GM12878 (cell line): ENCODE data around the gene LCLAT1. TPM values are rescaled to one million over a fixed set of nuclear protein-coding genes. Genes with fewer than 3 reads are reported as not detected.

Experiments used
- ATAC-seq: fragments of 200-7000 bp; cut with Tn5 transposase; 3 replicates; pipeline ENCODE4 v1.9.1; 2020; ENCODE audit warnings: mild to moderate bottlenecking, moderate library complexity
- BruUV-seq: library from RNA; stranded (reverse); fragments of 400-500 nt; replicated peaks from 2 replicates; lab custom pipeline; 2021; lab: Mats Ljungman, UMichigan
- CTCF ChIA-PET: fragments of 300-600 bp; sonication (Branson Sonifier 250); formaldehyde crosslinking; extraction: SDS; loops from one replicate; lab custom pipeline; 2021; ENCODE audit warnings: inconsistent platforms; lab: Yijun Ruan, JAX
- POLR2A ChIA-PET: fragments of 350-600 bp; formaldehyde crosslinking; extraction: SDS; loops from one replicate; lab custom pipeline; 2021; ENCODE audit warnings: inconsistent platforms; lab: Charles Lee
- RAD21 ChIA-PET: fragments of 300-600 bp; sonication (Branson Sonifier 250); formaldehyde crosslinking; loops from one replicate; lab custom pipeline; 2023; ENCODE audit warnings: antibody characterized with exemption; ENCODE audit not compliant: unreplicated experiment; lab: Charles Lee
- SMC1A ChIA-PET: fragments of 300-600 bp; sonication (Branson Sonifier 250); formaldehyde crosslinking; loops from one replicate; lab custom pipeline; 2023; ENCODE audit not compliant: unreplicated experiment, uncharacterized antibody; lab: Charles Lee
- DNase-seq: peaks from one replicate; pipeline ENCODE4 v3.0.0-alpha.2; 2011; ENCODE audit warnings: low read depth, low spot score
- FAIRE-seq: peaks from 3 replicates; lab custom pipeline; 2011; peaks lifted over from hg19 to GRCh38; lab: Jason Lieb, UNC
- H2AFZ ChIP-seq: 2 replicates; pipeline ENCODE4 v1.6.0; 2011; ENCODE audit warnings: low read depth, low read length, control low read depth; ENCODE audit not compliant: control insufficient read depth
- H3K27ac ChIP-seq: 2 replicates; pipeline ENCODE4 v1.5.1; 2011; ENCODE audit warnings: control low read depth; ENCODE audit not compliant: control insufficient read depth, insufficient read depth
- H3K27me3 ChIP-seq, 2 experiments: replicated peaks in 1 of 2; 2 replicates each; pipeline versions ENCODE4 v1.6.0 to v1.6.1; 2011; ENCODE audit warnings: low read length in 1 of 2; ENCODE audit not compliant: control insufficient read depth in 2 of 2, insufficient read depth in 2 of 2
- H3K36me3 ChIP-seq, 2 experiments: 2 replicates each; pipeline ENCODE4 v1.5.1; 2011; ENCODE audit warnings: low read length in 1 of 2; ENCODE audit not compliant: control insufficient read depth in 2 of 2, insufficient read depth in 2 of 2
- H3K4me1 ChIP-seq: 2 replicates; pipeline ENCODE4 v1.6.1; 2011; ENCODE audit warnings: mild to moderate bottlenecking, low read length, moderate library complexity, mixed read lengths; ENCODE audit not compliant: control insufficient read depth, insufficient read depth
- H3K4me2 ChIP-seq: 2 replicates; pipeline ENCODE4 v1.6.0; 2011; ENCODE audit warnings: control low read depth; ENCODE audit not compliant: control insufficient read depth, insufficient read depth
- H3K4me3 ChIP-seq: fragments of 200-600 bp; sonication (generic); 2 replicates; pipeline ENCODE4 v1.5.1; 2016
- H3K79me2 ChIP-seq: 2 replicates; pipeline ENCODE4 v1.6.0; 2011; ENCODE audit warnings: low read length; ENCODE audit not compliant: control insufficient read depth, insufficient read depth
- H3K9ac ChIP-seq: 2 replicates; pipeline ENCODE4 v1.8.0; 2011; ENCODE audit warnings: low read length, control low read depth, mixed read lengths; ENCODE audit not compliant: control insufficient read depth, insufficient read depth
- H3K9me3 ChIP-seq: replicated peaks from 3 replicates; pipeline ENCODE4 v1.5.1; 2011; ENCODE audit warnings: mild to moderate bottlenecking, low read length; ENCODE audit not compliant: control insufficient read depth, insufficient read depth
- H4K20me1 ChIP-seq: 2 replicates; pipeline ENCODE4 v1.6.0; 2011; ENCODE audit not compliant: control insufficient read depth, insufficient read depth
- ATF2 ChIP-seq: IDR thresholded peaks from 2 replicates; pipeline ENCODE4 v1.6.1; 2012; ENCODE audit warnings: low read length, inconsistent platforms
- E4F1 ChIP-seq: fragments of 450-650 bp; IDR thresholded peaks from 2 replicates; pipeline ENCODE4 v1.6.1; 2018; ENCODE audit warnings: borderline replicate concordance, mild to moderate bottlenecking; ENCODE audit not compliant: partially characterized antibody
- PKNOX1 ChIP-seq: fragments of 450-650 bp; IDR thresholded peaks from 2 replicates; pipeline ENCODE4 v1.6.1; 2016; ENCODE audit warnings: mild to moderate bottlenecking
- POLR2AphosphoS5 ChIP-seq: IDR thresholded peaks from 2 replicates; pipeline ENCODE4 v1.6.1; 2011; ENCODE audit warnings: mild to moderate bottlenecking, low read length, inconsistent platforms
- SMAD5 ChIP-seq: IDR thresholded peaks from 2 replicates; pipeline ENCODE4 v1.6.1; 2016; ENCODE audit warnings: antibody characterized with exemption, low read depth
- SREBF1 ChIP-seq: IDR thresholded peaks from 2 replicates; pipeline ENCODE4 v1.6.1; 2012; ENCODE audit warnings: mild to moderate bottlenecking, low read length
- ZNF217 ChIP-seq: fragments of 450-650 bp; IDR thresholded peaks from 2 replicates; pipeline ENCODE4 v1.6.1; 2017; ENCODE audit warnings: antibody characterized with exemption, mild to moderate bottlenecking
- ZNF24 ChIP-seq: fragments of 450-650 bp; IDR thresholded peaks from 2 replicates; pipeline ENCODE4 v1.6.1; 2017; ENCODE audit warnings: antibody characterized with exemption, mild to moderate bottlenecking
- WGBS: methylation state at CpG from one replicate; pipeline ENCODE4 v1.1.6; 2016; ENCODE audit warnings: low lambda C conversion rate; ENCODE audit not compliant: insufficient replicate concordance, insufficient coverage; ENCODE audit errors: missing lambda C conversion rate; 5-methylcytosine and 5-hydroxymethylcytosine counted together
- in situ Hi-C: fragments of 300-500 bp; cut with MboI; formaldehyde crosslinking; loops from 9 replicates; pipeline ENCODE4 v1.14.3; 2018; ENCODE audit warnings: mixed read lengths
- intact Hi-C: fragments of 100-400 bp; cut with micrococcal nuclease; formaldehyde crosslinking; loops from one replicate; pipeline ENCODE4 v1.14.2; 2022; ENCODE audit not compliant: unreplicated experiment
- polyA plus RNA-seq, 11 experiments: library from polyadenylated mRNA; depleted of rRNA in 4 of 11; unstranded in 6 of 11; stranded (reverse) in 5 of 11; fragments of >200 nt; fragmentation: Nextera tagmentation in 4 of 11; fragmentation: Illumina TruSeq in 1 of 11; extraction: Ambion mirVana in 4 of 11; extraction: Trizol in 1 of 11; gene quantifications; 1 replicate in 1 of 11; 2 replicates in 10 of 11; pipeline versions ENCODE4 v1.2.1 to v1.2.3, GENCODE V29; 2011 to 2016; ENCODE audit warnings: inconsistent platforms in 2 of 11, missing spikeins in 2 of 11, low read depth in 1 of 11
- total RNA-seq, 4 experiments: library from RNA; depleted of rRNA in 3 of 4; stranded (reverse); fragments of >200 nt in 3 of 4; fragmentation: Illumina TruSeq in 1 of 4; extraction: Trizol in 1 of 4; gene quantifications; 2 replicates each; pipeline versions ENCODE4 v1.2.1 to v1.2.3, GENCODE V29; 2013 to 2021

LCLAT1 gene
- total and polyA plus RNA-seq, 10 of the 15 experiments (the other 5 are each of a cell fraction or from before 2014, with no cell fraction given): 8.1 to 33.0 (median 15.9) TPM

- SMC1A ChIA-PET: interaction anchor here (0.7 to 1.2 kb wide), 8 partner anchors 9 to 128 kb away, joined by 3 to 5 read pairs (median 3); no protein-coding TSS in a partner anchor
- TF ChIP-seq ZNF24 (no peak), POLR2AphosphoS5 (no peak), SREBF1 (no peak), ATF2 (no peak), PKNOX1 (no peak), ZNF217 (no peak), E4F1 (no peak), SMAD5 (no peak)
- TF ChIP-seq, all 136 proteins: peak for 0
- no peak for DNase-seq
- WGBS: 98% methylated on average over 4 of the region's 4 CpGs
- Histone ChIP-seq H3K4me2 (no peak overlapping the region), H3K79me2 (peaks cover 9% of the 10 kb centered on the region), H3K36me3 (no peaks in the 10 kb centered on the region; a peak in 2 of 4 replicates), H3K27me3 (no peaks in the 10 kb centered on the region), H3K4me3 (no peak overlapping the region), H3K4me1 (peaks cover 3% of the 10 kb centered on the region; the same call in 1 of the 2 replicates), H3K9ac (no peak overlapping the region), H4K20me1 (no peaks in the 10 kb centered on the region), H3K9me3 (no peaks in the 10 kb centered on the region; the same call in 2 of the 3 replicates), H2AFZ (no peak overlapping the region), H3K27ac (no peak overlapping the region)
- ChIA-PET CTCF (interaction anchor here (0.8 to 1.1 kb wide), 4 partner anchors 10 to 249 kb away, joined by 3 read pairs; no protein-coding TSS in a partner anchor), POLR2A (interaction anchor here (0.9 to 1.0 kb wide), 2 partner anchors 9 to 15 kb away, joined by 3 read pairs; no protein-coding TSS in a partner anchor), RAD21 (no interaction called here)
- no peak for FAIRE-seq
- no peak for ATAC-seq
- in situ Hi-C loops: no loop called here
- no TSS peak for BruUV-seq
- intact Hi-C loops: no loop called here
These were observed 15.2 kb downstream of the LCLAT1 start for GRCh38 chr2:30462131-30462857.
